ENCODE results near the gene OPTC.

DNA sequence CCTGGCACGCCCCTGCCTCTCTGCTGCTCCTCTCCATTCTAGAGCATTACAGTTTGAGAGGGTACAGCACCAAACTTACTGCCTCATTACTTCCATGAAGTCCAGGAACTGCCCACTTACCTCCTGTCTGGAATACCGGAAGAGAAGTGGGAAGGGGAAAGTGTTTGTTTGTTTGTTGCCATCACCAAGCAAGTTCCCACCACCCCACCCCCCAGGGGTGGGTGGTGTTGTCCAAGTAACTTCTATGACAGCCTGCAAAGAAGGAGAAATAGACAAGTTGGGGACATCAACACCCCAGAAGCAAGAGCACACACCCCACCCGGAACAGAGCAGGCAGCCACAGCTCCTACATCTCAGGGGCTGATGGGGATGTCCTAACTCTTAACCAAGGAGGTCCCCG lies 18.0 kb downstream of the OPTC start:
- TF ChIP-seq, protein P1, sequence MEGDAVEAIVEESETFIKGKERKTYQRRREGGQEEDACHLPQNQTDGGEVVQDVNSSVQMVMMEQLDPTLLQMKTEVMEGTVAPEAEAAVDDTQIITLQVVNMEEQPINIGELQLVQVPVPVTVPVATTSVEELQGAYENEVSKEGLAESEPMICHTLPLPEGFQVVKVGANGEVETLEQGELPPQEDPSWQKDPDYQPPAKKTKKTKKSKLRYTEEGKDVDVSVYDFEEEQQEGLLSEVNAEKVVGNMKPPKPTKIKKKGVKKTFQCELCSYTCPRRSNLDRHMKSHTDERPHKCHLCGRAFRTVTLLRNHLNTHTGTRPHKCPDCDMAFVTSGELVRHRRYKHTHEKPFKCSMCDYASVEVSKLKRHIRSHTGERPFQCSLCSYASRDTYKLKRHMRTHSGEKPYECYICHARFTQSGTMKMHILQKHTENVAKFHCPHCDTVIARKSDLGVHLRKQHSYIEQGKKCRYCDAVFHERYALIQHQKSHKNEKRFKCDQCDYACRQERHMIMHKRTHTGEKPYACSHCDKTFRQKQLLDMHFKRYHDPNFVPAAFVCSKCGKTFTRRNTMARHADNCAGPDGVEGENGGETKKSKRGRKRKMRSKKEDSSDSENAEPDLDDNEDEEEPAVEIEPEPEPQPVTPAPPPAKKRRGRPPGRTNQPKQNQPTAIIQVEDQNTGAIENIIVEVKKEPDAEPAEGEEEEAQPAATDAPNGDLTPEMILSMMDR (IDR thresholded peaks at IDR 0.05; ENCODE audit: low read depth, low read length) = no peak
- TF ChIP-seq, protein P2, sequence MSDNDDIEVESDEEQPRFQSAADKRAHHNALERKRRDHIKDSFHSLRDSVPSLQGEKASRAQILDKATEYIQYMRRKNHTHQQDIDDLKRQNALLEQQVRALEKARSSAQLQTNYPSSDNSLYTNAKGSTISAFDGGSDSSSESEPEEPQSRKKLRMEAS (IDR thresholded peaks at IDR 0.05; ENCODE audit: low read depth, low read length) = no peak

Measured in NB4 (cell line).